Osteoblast (primary cell): Measurements from ENCODE around the gene CALR. TPM values are rescaled to one million over a fixed set of nuclear protein-coding genes. Genes with fewer than 3 reads are reported as not detected.
A peak's percentile ranks its signal among the peaks of the same experiment; 100 is the strongest.

Experiments
- DNase-seq: peaks from one replicate; pipeline ENCODE4 v3.0.0; 2011; ENCODE audit warnings: low spot score, mixed read lengths; ENCODE audit not compliant: insufficient read length; ENCODE audit errors: missing footprints
- H2AFZ ChIP-seq: 2 replicates; pipeline ENCODE4 v1.6.0; 2011; ENCODE audit warnings: mild to moderate bottlenecking, low read length
- H3K27ac ChIP-seq: 2 replicates; pipeline ENCODE4 v1.5.1; 2011; ENCODE audit warnings: mild to moderate bottlenecking, low read depth, low read length, moderate library complexity
- H3K27me3 ChIP-seq: 2 replicates; pipeline ENCODE4 v1.6.0; 2012; ENCODE audit warnings: mild to moderate bottlenecking, control low read depth, inconsistent platforms, low read length, moderate library complexity; ENCODE audit not compliant: insufficient read depth
- H3K36me3 ChIP-seq: 2 replicates; pipeline ENCODE4 v1.5.1; 2011; ENCODE audit warnings: mild to moderate bottlenecking, low read length, control low read depth, moderate library complexity; ENCODE audit not compliant: insufficient read depth
- H3K4me1 ChIP-seq: 2 replicates; pipeline ENCODE4 v1.5.1; 2011; ENCODE audit warnings: mild to moderate bottlenecking, low read length, control low read depth, moderate library complexity; ENCODE audit not compliant: insufficient read depth
- H3K4me2 ChIP-seq: 2 replicates; pipeline ENCODE4 v1.6.0; 2011; ENCODE audit warnings: mild to moderate bottlenecking, low read length; ENCODE audit not compliant: insufficient read depth
- H3K4me3 ChIP-seq: fragments of 200-600 bp; sonication (generic); 3 replicates; pipeline ENCODE4 v1.5.1; 2012; ENCODE audit warnings: mild to moderate bottlenecking, low read length, inconsistent platforms; ENCODE audit not compliant: insufficient read depth
- H3K79me2 ChIP-seq: 2 replicates; pipeline ENCODE4 v1.6.0; 2012; ENCODE audit warnings: mild to moderate bottlenecking, low read length, control low read depth, inconsistent platforms; ENCODE audit not compliant: insufficient read depth
- H3K9me3 ChIP-seq: 2 replicates; pipeline ENCODE4 v1.5.1; 2011; ENCODE audit warnings: low read depth, low read length, control low read depth
- H4K20me1 ChIP-seq: 2 replicates; pipeline ENCODE4 v1.6.0; 2012; ENCODE audit warnings: mild to moderate bottlenecking, low read length, control low read depth; ENCODE audit not compliant: insufficient read depth
- total RNA-seq: library from RNA; depleted of rRNA; stranded (reverse); fragments of >200 nt; gene quantifications from 2 replicates; pipeline ENCODE4 v1.2.3, GENCODE V29; 2012
- TF ChIP-seq, protein P1 (sequence below): IDR thresholded peaks from 2 replicates; pipeline ENCODE4 v1.5.1; 2011; ENCODE audit warnings: mild to moderate bottlenecking, low read depth, low read length, moderate library complexity; ENCODE audit errors: extremely low read depth

CALR gene
- total RNA-seq, 1 donor = 1,685 TPM

DNA sequence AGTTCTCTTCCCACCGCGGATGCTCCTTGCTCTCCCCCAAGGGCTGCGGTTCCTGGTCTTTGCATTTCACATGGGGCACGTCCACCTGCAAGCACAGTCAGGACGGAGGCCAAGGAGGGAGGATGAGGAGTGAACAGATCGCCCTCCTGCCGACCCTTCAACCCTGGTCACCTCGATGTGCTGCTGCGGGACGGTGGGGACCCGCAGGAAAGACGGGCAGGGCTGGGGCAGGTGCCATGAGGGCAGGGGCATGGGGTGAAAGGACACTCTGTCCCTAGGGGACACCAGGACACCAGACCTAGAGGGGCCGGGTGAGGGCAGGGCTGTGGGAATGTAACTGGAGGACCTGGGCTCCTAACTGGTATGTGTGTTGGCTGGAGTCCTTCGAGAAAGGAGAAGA lies 20.2 kb upstream of the CALR start:
- TF ChIP-seq, protein P1, sequence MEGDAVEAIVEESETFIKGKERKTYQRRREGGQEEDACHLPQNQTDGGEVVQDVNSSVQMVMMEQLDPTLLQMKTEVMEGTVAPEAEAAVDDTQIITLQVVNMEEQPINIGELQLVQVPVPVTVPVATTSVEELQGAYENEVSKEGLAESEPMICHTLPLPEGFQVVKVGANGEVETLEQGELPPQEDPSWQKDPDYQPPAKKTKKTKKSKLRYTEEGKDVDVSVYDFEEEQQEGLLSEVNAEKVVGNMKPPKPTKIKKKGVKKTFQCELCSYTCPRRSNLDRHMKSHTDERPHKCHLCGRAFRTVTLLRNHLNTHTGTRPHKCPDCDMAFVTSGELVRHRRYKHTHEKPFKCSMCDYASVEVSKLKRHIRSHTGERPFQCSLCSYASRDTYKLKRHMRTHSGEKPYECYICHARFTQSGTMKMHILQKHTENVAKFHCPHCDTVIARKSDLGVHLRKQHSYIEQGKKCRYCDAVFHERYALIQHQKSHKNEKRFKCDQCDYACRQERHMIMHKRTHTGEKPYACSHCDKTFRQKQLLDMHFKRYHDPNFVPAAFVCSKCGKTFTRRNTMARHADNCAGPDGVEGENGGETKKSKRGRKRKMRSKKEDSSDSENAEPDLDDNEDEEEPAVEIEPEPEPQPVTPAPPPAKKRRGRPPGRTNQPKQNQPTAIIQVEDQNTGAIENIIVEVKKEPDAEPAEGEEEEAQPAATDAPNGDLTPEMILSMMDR = no peak
- H3K4me3 ChIP-seq = no peak overlapping the region
- DNase-seq = peak; percentile 83
- peaks cover 11% of the 10 kb centered on the region for H3K4me1 ChIP-seq
- H3K27ac ChIP-seq = no peak overlapping the region
- H3K79me2 ChIP-seq = no peaks in the 10 kb centered on the region
- H2AFZ ChIP-seq = no peak overlapping the region
- H3K27me3 ChIP-seq = peaks cover 2% of the 10 kb centered on the region
- no peaks in the 10 kb centered on the region for H3K9me3 ChIP-seq
- H3K36me3 ChIP-seq = peaks cover 10% of the 10 kb centered on the region
- H3K4me2 ChIP-seq = no peak overlapping the region
- H4K20me1 ChIP-seq = no peaks in the 10 kb centered on the region

DNA sequence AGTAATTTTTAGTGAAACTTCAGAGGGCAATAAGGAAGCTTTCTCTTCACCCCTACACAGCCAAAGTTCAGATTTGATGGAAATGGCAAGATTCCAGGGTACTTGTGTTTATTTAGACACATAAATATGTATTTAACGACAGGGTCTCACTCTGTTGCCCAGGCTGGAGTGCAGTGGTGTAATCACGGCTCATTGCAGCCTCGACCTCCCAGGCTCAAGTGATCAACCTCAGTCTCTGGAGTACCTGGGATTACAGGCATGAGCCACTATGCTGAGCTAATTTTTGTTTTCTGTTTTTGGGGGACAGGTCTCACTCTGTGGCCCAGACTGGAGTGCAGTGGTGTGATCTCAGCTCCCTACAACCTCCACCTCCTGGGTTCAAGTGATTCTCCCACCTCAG lies 17.4 kb upstream of the CALR start:
- no peaks in the 10 kb centered on the region for H4K20me1 ChIP-seq
- TF ChIP-seq, protein P1 = no peak
- peaks cover 34% of the 10 kb centered on the region for H3K36me3 ChIP-seq
- no peak overlapping the region for H3K27ac ChIP-seq
- no peaks in the 10 kb centered on the region for H3K9me3 ChIP-seq
- no peak overlapping the region for H3K4me3 ChIP-seq
- H2AFZ ChIP-seq = no peak overlapping the region
- H3K4me1 ChIP-seq = peaks cover 3% of the 10 kb centered on the region
- no peaks in the 10 kb centered on the region for H3K27me3 ChIP-seq
- H3K4me2 ChIP-seq = no peak overlapping the region
- no peaks in the 10 kb centered on the region for H3K79me2 ChIP-seq
- peak; percentile 15 for DNase-seq

GRCh38 chr19:12922959-12923358 lies 15.4 kb upstream of the CALR start:
- DNase-seq = peak; percentile 3
- peaks cover 42% of the 10 kb centered on the region for H3K36me3 ChIP-seq
- TF ChIP-seq, protein P1 = no peak

GRCh38 chr19:12924621-12925310 lies 13.6 kb upstream of the CALR start:
- no peaks in the 10 kb centered on the region for H3K4me1 ChIP-seq
- TF ChIP-seq, protein P1 = no peak
- peaks cover under 1% of the 10 kb centered on the region for H3K79me2 ChIP-seq
- H3K27me3 ChIP-seq = no peaks in the 10 kb centered on the region
- no peak overlapping the region for H3K4me2 ChIP-seq
- peak; percentile 62 for DNase-seq
- no peak overlapping the region for H3K27ac ChIP-seq
- H3K4me3 ChIP-seq = no peak overlapping the region
- H4K20me1 ChIP-seq = no peaks in the 10 kb centered on the region
- H3K36me3 ChIP-seq = peaks cover 58% of the 10 kb centered on the region
- H3K9me3 ChIP-seq = no peaks in the 10 kb centered on the region
- no peak overlapping the region for H2AFZ ChIP-seq

More at GRCh38 chr19:12922959-12923358, 15.4 kb upstream of the CALR start:
- Histone ChIP-seq H3K79me2 (no peaks in the 10 kb centered on the region), H3K27ac (no peak overlapping the region), H3K4me2 (no peak overlapping the region), H2AFZ (no peak overlapping the region), H3K9me3 (no peaks in the 10 kb centered on the region), H3K27me3 (no peaks in the 10 kb centered on the region), H3K4me3 (no peak overlapping the region), H4K20me1 (no peaks in the 10 kb centered on the region), H3K4me1 (peaks cover 3% of the 10 kb centered on the region)
